Loucy (cell line): ENCODE measurements around the gene INCENP.

ENCODE experiments used
- CTCF ChIP-seq: fragments of 200-600 bp; sonication (generic); conservative IDR thresholded peaks from 2 replicates; pipeline ENCODE4 v1.5.1; 2014; ENCODE audit warnings: mild to moderate bottlenecking, antibody characterized with exemption, low read length
- EZH2phosphoT487 ChIP-seq: fragments of 200-600 bp; IDR thresholded peaks from 2 replicates; pipeline ENCODE4 v1.6.1; 2018; ENCODE audit warnings: antibody characterized with exemption, mild to moderate bottlenecking, moderate library complexity, borderline replicate concordance

DNA sequence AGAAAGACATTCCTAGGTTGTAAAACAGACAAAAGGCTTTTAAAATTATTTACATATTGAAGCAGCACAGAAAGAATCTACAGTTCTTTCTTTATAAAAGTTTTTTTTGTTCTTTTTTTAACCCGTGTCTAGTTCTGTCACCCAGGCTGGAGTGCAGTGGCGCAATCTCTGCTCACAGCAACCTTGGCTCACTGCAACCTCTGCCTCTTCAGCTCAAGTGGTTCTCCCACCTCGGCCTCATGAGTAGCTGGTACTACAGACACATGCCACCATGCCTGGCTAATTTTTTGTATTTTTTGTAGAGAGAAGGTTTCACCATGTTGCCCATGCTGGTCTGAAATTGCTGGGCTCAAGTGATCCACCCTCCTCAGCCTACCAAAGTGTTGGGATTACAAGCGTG, 3.8 kb upstream of the INCENP start:
- TF ChIP-seq CTCF (no peak), EZH2phosphoT487 (no peak)
